WI38 (cell line): ENCODE data around the gene ARHGEF4.

ENCODE experiments used
- H3K4me3 ChIP-seq: 2 replicates; pipeline ENCODE4 v1.5.1; 2011; ENCODE audit warnings: low read depth, mild to moderate bottlenecking, control low read depth, low read length
- TF ChIP-seq, protein P1 (sequence below): IDR thresholded peaks from 2 replicates; pipeline ENCODE4 v1.5.1; 2012; ENCODE audit warnings: low read depth, mild to moderate bottlenecking, control low read depth, low read length

ARHGEF4 gene

DNA sequence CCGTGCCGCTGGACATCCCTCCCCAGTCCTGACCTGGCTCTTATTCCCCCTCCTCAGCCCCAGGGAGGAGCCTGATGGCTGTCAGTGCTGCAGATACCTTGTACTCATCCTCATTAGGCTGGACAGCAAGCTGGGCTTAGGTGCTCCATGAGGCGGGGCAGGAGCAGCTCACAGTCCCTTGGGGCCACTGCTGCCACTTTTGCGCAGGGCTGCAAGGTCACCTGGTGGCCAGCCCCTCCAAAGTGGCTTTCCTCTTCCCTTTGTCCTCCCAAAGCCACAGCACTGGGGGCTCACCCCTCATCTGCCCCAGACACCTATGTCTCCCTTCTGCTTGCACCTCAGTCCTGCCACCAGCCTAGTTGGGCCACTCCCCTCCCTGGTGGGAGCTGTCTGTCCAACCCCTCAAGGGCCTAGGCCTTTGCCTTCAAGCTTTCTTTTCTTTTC lies 195.7 kb downstream of the ARHGEF4 start:
- TF ChIP-seq, protein P1, sequence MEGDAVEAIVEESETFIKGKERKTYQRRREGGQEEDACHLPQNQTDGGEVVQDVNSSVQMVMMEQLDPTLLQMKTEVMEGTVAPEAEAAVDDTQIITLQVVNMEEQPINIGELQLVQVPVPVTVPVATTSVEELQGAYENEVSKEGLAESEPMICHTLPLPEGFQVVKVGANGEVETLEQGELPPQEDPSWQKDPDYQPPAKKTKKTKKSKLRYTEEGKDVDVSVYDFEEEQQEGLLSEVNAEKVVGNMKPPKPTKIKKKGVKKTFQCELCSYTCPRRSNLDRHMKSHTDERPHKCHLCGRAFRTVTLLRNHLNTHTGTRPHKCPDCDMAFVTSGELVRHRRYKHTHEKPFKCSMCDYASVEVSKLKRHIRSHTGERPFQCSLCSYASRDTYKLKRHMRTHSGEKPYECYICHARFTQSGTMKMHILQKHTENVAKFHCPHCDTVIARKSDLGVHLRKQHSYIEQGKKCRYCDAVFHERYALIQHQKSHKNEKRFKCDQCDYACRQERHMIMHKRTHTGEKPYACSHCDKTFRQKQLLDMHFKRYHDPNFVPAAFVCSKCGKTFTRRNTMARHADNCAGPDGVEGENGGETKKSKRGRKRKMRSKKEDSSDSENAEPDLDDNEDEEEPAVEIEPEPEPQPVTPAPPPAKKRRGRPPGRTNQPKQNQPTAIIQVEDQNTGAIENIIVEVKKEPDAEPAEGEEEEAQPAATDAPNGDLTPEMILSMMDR: no peak
- no peak overlapping the region for H3K4me3 ChIP-seq

DNA sequence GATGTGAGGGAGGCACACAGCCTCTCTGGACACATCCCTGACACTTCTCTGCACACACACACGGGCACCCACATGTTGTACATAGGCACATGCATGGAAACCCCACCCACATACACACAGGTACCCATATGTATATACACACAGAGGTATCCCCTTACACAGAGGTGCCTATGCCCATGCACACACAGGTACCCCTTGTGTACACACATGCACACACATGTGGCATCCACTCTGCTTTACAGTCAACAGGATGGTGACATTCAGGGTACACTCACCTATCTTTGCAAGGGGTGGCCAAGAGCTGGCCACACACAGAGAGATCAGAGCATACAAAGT lies 197.0 kb downstream of the ARHGEF4 start:
- no peak overlapping the region for H3K4me3 ChIP-seq
- TF ChIP-seq, protein P1: no peak

DNA sequence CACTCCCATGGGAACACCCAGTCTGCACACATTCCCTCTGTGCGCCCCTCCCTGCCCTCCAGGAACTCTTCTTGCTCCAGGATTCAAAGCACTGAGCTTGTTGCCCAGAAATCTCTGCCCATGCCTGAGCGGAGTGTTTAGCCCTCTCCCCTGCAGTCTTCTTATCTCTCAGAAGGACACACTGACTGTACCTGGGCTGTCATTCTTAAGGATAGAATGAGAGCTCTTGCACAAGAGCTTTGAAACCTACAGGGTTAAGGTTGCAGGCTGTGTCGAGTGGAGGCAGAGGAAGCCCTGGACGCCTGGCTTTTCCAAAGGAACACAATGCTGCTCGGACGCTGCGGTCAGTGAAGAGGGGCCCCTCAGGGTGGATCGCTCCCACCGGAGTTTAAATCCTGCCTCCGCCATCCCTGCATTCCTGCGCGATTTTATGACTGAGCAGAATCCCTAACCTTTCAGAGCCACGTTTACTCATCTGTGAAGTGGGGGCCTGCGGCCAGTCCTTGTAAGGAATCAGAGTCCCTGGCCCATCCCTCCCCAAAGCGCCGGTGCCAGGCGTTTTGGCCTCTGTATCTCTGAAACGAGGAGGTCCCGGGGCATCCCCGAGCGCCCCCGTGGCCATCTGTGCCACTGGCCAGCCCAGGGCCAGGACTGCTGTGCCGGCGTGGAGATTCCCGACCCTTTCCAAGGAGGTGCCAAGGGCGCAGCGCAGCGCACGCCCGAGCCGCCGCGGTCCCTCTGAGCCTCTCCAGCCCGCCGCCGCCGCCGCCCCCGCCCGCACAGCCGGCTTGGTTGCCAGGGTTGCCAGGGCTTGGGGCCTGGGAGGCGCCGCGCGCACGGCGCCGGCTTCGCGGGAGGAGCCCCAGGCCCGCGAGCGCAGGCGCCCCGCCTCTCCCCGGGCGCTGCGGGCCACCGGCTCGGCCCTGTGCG lies 197.7 kb downstream of the ARHGEF4 start:
- TF ChIP-seq, protein P1: no peak
- H3K4me3 ChIP-seq: 0 out of 2 replicates have a peak overlapping the region, but pooled peaks have one; percentile 17

DNA sequence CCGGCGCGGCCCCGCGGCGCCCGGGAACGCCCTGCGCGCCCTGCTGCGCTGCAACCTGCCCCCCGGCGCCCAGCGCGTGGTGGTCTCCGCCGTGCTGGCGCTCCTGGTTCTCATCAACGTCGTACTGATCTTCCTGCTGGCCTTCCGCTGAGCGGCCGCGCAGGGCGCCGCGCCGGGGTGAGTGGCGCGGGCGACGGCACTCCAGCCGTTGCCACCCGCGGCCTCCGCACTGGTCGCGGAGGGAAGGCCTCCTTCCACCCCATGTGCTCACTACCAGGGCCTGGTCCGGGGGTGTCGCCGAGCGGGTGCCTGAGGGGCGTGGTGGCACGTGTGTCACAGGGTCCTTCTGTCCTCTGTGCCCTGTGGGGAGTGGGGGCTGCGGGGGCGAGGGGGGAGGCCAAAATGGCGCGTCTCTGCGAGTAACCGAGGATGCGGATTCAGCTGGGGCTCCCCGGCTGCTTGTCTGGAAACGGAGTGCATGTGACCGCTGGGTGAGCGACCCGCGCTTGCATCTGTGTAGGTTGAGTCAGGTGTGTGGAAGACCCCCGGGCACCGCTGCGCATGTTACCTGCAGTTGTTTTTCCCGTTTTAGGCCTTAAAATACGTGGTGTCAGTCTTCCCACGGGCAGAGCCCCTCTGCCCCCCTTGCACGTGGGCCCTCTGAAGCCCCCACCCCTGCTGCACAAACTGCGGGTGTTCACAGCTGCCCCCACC lies 198.6 kb downstream of the ARHGEF4 start:
- no peak overlapping the region for H3K4me3 ChIP-seq
- TF ChIP-seq, protein P1: no peak

DNA sequence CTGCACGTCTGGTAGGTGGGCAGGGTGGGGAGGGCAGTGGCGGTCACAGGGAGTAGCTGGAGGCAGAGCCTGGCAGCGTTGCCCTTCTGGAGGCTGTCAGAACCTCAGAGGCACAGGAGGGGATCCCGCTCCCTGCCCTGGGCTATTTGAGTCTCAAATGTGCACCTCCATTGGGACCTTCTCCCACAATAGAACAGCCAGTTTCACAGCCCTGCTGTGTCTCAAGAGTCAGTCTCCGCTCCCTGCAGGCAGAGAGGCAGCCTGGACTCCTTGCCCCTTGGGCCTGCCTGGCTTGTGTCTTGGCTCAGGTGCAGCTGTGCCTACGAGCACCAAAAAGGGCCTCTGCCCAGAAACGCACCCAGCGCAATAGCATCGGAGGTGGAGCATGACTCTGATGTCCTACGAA lies 199.1 kb downstream of the ARHGEF4 start:
- H3K4me3 ChIP-seq: no peak overlapping the region
- TF ChIP-seq, protein P1: no peak

DNA sequence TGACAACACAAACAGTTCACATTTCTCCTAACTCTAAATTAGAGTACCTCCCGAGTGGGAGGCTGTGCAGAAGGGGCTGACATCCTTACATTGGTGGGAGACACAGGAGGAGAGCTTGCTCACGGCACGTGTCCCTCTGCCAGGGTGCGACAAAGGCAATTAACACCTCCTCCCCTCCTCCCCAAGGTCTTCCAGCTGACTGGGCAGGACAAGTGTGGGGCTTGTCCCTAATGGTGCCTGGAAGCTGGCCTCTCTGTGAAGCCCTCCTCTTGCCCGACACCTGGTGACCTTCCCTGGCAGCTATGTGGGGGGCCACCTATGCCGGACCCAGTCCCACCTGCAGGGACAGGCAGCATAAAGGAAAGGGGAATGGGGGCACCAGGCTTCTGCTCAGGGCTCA lies 199.6 kb downstream of the ARHGEF4 start:
- TF ChIP-seq, protein P1: no peak
- H3K4me3 ChIP-seq: no peak overlapping the region
